NCI-H128 (cell line): ENCODE measurements around the gene HPRT1.

Experiments
- DNase-seq: peaks from one replicate; lab custom pipeline; 2025; ENCODE audit not compliant: unreplicated experiment; lab: John Stamatoyannopoulos, UW

The HPRT1 gene

DNA sequence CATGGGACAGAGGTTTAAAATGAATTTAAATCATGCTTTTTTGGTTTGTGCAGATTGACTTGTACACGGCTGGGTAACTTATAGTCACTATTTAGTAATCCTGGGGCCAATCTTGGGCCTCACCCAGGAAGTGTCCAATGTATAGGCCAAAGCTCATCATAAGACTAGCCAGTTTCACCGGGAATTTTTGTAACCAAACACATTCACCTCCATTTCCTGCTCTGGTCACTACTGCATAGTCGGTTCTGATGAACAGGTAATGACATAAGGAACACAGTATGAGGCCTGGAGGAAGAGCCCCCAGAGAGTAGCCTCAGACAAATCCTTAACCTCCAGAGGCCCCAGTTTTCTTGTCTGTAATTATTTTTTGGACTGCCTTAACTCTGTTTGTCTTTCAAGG is 81.9 kb downstream of the HPRT1 start:
- DNase-seq: no peak

- peak; percentile 6 for DNase-seq
Observed at GRCh38 chrX:134542485-134542884, 82.5 kb downstream of the HPRT1 start.

- DNase-seq: no peak
Observed at GRCh38 chrX:134543288-134543687, 83.3 kb downstream of the HPRT1 start.

DNA sequence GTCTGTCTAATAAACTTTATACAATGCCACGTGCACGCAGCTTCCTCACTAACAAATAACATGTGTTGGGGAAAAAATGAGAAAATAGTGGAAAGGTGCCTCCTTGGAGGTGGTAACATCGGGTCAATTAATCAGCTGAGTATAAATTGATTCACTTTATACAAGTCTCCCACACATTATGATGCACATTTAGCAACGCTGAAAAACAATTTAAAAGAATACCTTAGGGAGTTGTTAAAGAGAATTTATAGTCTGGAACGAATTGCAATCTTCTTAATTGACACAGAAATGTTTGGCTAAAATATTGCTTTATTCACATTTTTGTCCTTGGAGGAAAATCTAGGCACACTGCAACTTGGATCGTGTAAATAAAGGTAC is 84.2 kb downstream of the HPRT1 start:
- DNase-seq: no peak

DNA sequence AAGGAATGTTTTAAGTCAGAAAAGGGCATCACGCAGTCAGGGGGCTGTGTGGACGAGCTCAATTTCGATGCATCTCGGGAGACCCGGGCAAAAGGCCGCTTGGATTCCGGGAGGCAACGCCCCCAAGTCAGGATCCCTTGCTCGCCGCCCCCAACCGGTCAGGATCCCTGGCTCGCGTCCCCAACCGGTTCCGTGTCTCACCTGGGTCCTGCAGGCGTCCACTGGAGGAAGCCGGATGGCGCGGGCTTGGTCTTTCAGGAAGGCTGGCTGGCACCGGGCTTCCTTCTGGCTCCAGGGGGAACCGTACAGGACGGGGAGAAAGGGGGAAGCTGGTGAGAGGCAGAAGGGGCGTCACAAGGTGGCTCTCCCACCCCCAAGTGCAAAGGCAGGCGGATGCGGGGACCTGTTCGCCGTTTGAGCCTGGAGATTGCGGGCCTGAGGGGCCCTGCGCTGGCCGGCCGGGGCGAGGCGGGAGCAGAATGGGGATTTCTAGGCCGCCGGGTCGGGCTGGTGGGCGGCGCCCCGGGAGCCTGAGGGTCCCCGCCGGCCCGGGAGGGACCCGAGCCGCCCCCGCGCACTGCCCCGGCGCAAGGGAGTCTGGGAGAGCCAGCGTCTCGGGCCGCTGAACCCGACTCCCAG is 84.7 kb downstream of the HPRT1 start:
- no peak for DNase-seq

DNA sequence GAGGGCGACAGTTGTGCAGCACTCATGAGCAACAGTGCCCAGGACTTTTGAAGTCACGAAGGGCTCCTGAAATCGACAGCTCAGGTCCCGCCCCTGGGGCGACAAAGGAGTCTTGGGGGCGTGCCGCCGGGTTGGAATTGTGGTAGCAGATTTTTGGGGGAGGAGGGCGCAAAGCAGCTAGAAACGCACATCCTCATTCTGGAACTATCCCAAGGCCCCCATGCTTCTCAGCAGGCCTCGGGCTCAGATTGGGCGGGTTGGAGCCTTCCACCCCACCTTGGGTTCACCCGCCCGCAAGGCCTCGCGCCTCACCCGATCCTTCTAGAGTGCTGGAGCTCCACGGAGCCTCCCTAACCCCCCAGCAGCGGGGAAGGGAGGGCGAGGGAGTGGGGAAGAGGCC is 85.5 kb downstream of the HPRT1 start:
- DNase-seq: no peak

- no peak for DNase-seq
Observed at GRCh38 chrX:134546187-134546586, 86.2 kb downstream of the HPRT1 start.

DNA sequence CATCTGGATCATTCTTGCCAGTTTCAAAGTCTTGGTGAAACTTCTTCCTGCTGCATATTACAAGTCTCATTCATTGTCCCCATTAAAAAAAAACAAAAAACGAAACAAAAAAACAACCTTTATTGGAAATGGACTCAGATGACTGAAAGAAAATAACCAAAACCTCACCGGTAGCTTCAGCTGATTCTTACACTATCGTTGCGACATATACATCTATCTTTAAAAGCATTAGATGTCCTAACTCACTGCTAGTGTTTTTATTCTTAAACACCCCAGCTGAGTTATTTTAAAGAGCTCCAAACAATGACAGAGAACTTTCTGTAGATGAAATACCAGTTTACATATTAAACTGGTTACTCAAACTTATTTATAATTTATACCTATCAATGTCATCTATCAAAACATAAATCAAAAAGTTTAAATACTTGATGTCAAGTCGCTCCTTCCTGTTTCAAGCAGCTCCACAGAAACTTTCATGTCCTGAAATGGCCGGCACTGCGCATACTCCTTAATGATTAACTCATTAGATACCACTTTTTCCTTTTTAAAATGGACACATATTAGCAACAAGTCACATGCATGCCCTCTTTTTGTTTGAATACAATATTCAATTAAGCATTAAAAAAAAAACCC is 87.2 kb downstream of the HPRT1 start:
- no peak for DNase-seq

- DNase-seq: no peak
Observed at GRCh38 chrX:134548257-134549201, 88.6 kb downstream of the HPRT1 start.
